GM18951 (cell line): ENCODE data around the gene SMPD1.

ENCODE experiments used
- POLR2A ChIP-seq: IDR thresholded peaks from 4 replicates; pipeline ENCODE4 v1.6.1; 2011; ENCODE audit warnings: mild to moderate bottlenecking; ENCODE audit not compliant: insufficient read length, insufficient read depth; ENCODE audit errors: extremely low read depth
- in situ Hi-C: fragments of 300-500 bp; cut with MboI; formaldehyde crosslinking; loops from one replicate; pipeline ENCODE4 v1.12.0; 2022; ENCODE audit warnings: low sequenced_read_pairs, mixed read lengths, inconsistent platforms; ENCODE audit not compliant: unreplicated experiment

Gene SMPD1

DNA sequence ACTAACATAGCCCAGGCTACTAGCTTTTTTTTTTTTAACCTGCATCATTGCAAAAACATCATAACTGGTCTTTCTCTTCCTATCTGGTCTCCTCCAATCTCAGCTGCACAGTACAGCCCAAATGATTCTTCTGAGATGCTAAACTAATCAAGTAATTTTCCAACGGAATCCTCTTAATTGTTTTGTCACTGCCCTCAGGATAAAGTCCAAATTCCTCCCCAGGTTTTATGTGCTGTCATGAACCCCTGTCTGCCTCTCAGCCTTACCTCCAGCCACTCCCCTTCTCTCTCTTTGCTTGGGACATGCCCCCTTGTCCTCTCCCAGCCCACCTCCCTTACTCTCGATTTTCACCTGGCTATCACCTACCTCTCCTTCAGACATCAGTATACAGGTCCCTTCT, 16.1 kb downstream of the SMPD1 start:
- no peak for TF ChIP-seq POLR2A
- in situ Hi-C loops, result no loop called here

GRCh38 chr11:6410695-6411430, 20.6 kb downstream of the SMPD1 start:
- in situ Hi-C loops, result no loop called here
- no peak for TF ChIP-seq POLR2A

- no peak for TF ChIP-seq POLR2A
- in situ Hi-C loops, result no loop called here
Observed at GRCh38 chr11:6411594-6412031, 21.3 kb downstream of the SMPD1 start.

- in situ Hi-C loops, result no loop called here
- no peak for TF ChIP-seq POLR2A
Observed at GRCh38 chr11:6413791-6414201, 23.5 kb downstream of the SMPD1 start.

DNA sequence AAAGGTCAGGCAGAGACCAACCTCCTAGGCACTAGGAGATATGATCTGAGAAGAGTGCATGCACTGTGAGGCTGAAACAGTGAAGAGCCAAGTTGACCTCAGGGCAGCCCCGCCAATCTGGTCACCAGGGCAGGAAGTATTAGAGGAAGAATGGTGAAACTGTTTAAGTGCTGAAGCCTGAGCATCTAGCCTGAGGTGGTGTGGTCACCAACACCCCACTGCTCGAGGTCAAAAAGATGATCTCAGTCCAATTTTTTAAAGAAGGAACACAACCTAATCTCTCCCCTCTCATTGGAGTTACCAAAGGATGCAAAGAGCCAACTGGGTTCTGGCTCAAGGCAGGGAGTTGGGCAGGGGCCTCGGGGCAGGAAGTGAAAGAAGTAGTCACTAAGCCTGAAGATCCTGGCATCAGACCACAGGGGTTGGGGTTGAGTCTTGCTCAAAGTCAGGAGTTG, 24.6 kb downstream of the SMPD1 start:
- TF ChIP-seq POLR2A, result no peak
- in situ Hi-C loops, result no loop called here

GRCh38 chr11:6415797-6416196, 25.5 kb downstream of the SMPD1 start:
- in situ Hi-C loops, result no loop called here
- no peak for TF ChIP-seq POLR2A

GRCh38 chr11:6417907-6418556, 27.8 kb downstream of the SMPD1 start:
- in situ Hi-C loops, result no loop called here
- no peak for TF ChIP-seq POLR2A

- in situ Hi-C loops, result no loop called here
- no peak for TF ChIP-seq POLR2A
Observed at GRCh38 chr11:6418557-6419008, 28.3 kb downstream of the SMPD1 start.

GRCh38 chr11:6419009-6419631, 28.8 kb downstream of the SMPD1 start, which contains the start of gene APBB1:
Gene APBB1, minus strand, starts transcription at chr11:6419094. Its CDS starts 7,747 bp downstream, at chr11:6411347.
- no peak for TF ChIP-seq POLR2A
- in situ Hi-C loops, result no loop called here

DNA sequence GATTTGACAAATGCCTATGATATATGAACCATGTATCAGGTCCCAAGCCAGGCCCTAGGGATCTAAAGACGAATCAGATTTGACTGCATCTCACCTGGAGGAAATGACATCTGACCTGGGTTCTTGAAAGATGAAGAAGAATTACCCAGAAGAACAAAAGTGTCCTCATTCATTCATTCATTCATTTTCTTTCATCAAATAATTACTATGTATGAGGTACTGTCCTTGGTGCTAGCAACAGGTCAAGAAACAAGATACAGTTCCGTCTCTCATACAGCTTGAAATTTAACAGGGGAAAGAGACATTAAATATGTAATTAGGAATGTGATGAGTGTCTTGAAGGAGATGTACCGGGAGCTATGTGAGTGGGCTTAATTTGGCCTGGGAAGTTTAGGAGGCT, 30.4 kb downstream of the SMPD1 start:
- TF ChIP-seq POLR2A, result no peak
- in situ Hi-C loops, result no loop called here

GRCh38 chr11:6427516-6427915, 37.2 kb downstream of the SMPD1 start:
- in situ Hi-C loops, result no loop called here
- no peak for TF ChIP-seq POLR2A

- TF ChIP-seq POLR2A, result no peak
- in situ Hi-C loops, result no loop called here
Observed at GRCh38 chr11:6431861-6432260, 41.6 kb downstream of the SMPD1 start.

DNA sequence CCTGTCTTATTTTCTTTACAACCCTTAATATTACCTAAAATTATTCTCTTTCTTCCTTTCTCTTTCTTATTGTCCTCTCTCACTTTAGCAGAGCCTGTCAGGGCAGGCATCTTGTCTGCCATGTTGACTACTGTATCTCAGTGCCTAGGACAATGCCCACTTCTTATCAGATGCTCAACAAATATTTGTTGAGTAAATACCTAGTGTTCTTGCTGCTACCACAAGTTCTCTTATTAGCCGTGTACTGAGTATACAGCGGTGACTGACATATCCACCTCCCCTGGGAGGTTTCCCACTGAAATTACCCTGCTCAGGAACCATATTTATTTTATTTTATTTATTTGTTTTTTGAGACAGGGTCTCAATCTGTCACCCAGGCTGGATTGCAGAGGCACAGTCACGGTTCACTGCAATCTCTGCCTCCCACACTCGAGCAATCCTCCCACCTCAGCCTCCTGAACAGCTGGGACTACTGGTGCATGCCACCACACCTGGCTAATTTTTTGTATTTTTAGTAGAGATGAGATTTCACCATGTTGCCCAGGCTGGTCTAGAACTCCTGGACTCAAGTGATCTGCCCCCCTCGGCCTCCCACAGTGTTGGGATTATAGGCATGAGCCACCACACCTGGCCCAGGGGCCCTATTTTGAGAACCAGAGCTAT, 43.9 kb downstream of the SMPD1 start:
- TF ChIP-seq POLR2A, result no peak
- in situ Hi-C loops, result no loop called here
